HG03439 (cell line): ENCODE data around the gene NOXA1.
"Not testable (repeated sequence)": the region's sequence is repeated elsewhere in the genome, so short reads cannot be mapped to it uniquely, and the experiment has no call there.

Source experiments
- ATAC-seq: cut with Tn5 transposase; IDR thresholded peaks from one replicate; pipeline ENCODE4 v1.9.1; 2021; ENCODE audit warnings: mild to moderate bottlenecking, moderate library complexity; ENCODE audit not compliant: unreplicated experiment

Gene NOXA1

GRCh38 chr9:137463931-137464290, 40.7 kb downstream of the NOXA1 start:
- no peak for ATAC-seq

GRCh38 chr9:137464291-137464999, 41.3 kb downstream of the NOXA1 start:
- ATAC-seq = no peak

DNA sequence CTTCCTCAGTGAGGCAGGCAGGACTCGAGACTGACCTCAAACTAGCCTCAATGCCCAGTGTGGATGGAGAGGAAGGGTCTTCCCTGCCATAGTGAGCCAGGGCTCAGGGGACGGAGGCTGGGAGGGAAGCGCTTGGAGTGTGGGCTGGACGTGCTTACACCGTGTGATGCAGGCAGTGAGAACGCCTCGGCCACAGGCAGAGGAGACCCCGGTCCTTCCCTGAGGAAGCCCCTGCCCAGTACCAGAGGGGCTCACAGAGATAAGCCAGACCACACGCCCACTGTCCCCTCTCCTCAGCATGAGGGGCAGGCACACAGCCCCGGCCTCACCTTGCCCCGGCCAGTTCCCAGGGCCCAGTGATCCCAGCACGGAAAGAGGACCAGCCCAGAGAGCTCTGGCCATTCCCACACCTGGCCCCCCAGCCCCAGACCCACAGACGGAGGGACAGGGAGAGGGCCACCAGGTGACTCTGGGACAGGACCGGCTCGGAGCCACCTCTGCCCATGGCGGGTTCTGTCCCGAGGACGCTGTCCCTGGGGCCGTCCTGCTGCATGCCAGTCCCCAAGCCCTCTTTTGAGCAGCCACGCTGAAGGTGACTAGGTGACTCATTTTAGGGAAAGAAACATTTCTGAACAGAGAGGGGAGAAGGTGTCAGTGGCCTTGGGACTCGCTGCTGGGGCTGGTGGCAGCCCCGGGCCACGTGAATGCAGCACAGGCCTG, 42.0 kb downstream of the NOXA1 start:
- ATAC-seq = no peak

GRCh38 chr9:137465720-137466388, 42.7 kb downstream of the NOXA1 start:
- ATAC-seq = no peak

DNA sequence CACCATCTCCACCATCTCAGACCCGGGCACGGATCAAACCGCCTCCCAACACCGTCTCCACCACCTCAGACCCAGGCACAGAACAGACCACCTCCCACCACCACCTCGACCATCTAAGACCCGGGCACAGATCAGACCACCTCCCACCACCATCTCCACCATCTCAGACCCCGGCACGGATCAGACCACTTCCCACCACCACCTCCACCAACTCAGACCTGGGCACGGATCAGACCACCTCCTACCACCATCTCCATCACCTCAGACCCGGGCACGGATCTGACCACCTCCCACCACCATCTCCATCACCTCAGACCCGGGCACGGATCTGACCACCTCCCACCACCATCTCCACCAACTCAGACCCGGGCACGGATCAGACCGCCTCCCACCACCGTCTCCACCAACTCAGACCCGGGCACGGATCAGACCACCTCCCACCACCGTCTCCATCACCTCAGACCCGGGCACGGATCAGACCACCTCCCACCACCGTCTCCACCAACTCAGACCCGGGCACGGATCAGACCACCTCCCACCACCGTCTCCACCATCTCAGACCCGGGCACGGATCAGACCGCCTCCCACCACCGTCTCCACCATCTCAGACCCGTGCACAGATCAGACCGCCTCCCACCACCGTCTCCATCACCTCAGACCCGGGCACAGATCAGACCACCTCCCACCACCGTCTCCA, 43.3 kb downstream of the NOXA1 start:
- ATAC-seq = not testable (repeated sequence)

DNA sequence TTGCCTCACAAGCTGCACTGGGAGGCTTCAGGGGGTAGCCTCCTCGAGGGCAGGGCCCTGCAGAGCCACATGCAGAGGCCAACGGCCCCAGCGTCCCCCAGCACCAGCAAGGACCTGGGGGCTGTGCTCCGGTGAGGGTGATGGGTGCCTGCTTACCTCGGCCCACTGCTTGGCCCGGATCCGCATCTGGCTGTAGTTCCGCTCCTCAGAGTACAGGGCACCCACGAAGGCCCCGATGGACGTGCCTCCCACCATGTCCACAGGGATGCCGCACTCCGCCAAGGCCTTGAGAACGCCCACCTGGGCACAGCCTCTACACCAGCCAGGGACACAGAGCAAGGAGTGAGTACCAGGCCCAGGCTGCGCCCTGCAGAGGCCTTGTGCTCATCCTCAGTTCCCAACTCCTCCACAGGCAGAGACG, 44.0 kb downstream of the NOXA1 start:
- ATAC-seq = no peak

- ATAC-seq = no peak
Observed at GRCh38 chr9:137467896-137468295, 44.7 kb downstream of the NOXA1 start.

GRCh38 chr9:137470785-137471184, 47.6 kb downstream of the NOXA1 start:
- no peak for ATAC-seq

- ATAC-seq = no peak
Observed at GRCh38 chr9:137474271-137474670, 51.1 kb downstream of the NOXA1 start.

GRCh38 chr9:137475666-137476065, 52.5 kb downstream of the NOXA1 start:
- ATAC-seq = no peak

GRCh38 chr9:137476856-137477255, 53.7 kb downstream of the NOXA1 start:
- no peak for ATAC-seq

- ATAC-seq = no peak
Observed at GRCh38 chr9:137477778-137478612, 54.8 kb downstream of the NOXA1 start.

- ATAC-seq = no peak
Observed at GRCh38 chr9:137478613-137478961, 55.4 kb downstream of the NOXA1 start.

GRCh38 chr9:137478962-137479861, 56.0 kb downstream of the NOXA1 start:
- no peak for ATAC-seq

DNA sequence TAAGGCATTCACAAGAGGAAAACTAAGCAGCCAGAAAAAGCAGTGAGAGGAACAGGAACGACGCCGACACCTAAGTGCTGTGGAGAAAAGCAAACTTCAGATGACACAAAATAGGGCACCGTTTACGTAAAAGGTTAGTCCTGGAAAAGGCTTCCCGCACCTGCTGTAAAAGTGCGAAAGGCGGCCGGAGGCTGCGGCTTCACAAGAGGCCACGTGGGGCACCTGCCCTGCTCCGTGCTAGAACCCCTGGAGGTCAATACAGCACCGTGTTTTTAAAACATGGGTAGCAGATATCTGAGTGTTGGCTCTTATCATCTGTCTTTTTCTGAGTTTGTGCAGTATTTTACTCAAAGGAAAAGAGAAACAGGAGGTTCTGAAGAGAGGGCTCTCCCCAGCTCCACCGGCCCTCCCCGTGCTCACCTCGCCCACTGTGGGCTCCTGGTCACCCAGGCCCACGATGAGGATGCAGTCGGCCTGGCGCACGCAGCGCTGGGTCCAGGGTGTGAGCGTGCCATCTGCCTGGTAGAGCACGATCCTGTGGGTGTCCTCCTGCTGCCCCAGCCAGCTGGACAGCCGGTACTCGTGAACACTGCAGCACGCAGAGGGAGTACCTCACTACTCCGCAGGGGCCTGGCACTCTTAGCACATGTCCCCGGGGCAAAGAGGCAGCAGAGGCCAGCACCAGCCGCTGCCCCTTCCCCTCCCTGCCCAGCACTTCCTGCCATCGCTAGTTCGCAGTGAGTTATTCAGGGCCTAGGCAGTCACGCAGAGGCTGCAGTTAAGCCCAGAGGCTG, 56.9 kb downstream of the NOXA1 start:
- no peak for ATAC-seq

DNA sequence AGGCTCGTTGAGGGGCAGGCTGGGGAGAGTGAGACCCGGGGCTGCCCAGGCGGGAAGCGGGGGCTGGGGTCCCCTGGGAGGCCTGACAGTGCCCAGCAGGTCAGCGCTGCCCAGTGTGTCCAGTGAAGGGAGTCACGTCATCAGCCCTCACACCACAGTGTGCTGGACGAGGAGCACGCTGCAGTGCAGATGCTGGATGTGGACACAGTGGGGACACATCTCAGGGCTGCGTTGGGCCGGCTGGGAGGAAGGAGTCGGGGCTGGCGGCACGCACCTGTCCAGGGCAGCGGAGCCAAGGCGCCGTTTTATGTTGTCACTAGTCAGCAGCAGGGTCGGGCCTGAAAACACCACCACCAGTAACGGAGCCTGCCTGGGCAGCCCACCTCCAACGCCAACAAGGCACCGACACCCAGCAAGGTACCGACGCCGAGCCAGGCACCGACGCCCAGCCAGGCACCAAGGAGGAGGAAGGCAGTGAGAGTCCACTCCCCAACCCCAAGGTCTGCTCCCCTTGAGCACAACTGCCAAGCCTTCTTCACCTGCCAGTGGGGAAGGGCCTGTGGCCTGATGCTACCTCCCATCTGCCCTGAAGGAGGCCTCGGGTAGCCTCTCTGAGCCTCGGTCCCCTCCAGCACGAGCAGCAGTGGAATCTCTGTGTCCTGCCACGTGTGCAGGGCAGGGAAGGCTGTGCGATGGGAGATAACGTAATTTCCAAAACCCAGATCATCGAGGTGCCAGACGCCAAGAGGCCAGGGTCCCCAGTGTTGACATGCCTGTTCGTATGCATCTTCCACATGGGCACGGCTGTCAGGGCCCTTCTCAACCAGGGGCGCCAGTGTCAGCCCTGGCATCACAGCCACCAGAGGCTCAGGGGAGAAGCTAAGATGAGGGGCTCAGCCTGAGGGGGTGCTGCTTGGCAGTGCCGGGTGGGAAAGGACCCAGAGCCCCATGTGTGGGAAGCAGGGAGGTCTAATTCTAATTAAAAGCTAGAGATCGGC, 57.8 kb downstream of the NOXA1 start:
- ATAC-seq = no peak

- no peak for ATAC-seq
Observed at GRCh38 chr9:137482094-137482781, 59.0 kb downstream of the NOXA1 start.
